ENCODE measurements around the gene TDP2. TPM values are rescaled to one million over a fixed set of nuclear protein-coding genes. Genes with fewer than 3 reads are reported as not detected.
"Not testable (repeated sequence)": the region's sequence is repeated elsewhere in the genome, so short reads cannot be mapped to it uniquely, and the experiment has no call there.

TDP2 gene
- total RNA-seq, 1 donor from 2014 or later, result 33.9 TPM

DNA sequence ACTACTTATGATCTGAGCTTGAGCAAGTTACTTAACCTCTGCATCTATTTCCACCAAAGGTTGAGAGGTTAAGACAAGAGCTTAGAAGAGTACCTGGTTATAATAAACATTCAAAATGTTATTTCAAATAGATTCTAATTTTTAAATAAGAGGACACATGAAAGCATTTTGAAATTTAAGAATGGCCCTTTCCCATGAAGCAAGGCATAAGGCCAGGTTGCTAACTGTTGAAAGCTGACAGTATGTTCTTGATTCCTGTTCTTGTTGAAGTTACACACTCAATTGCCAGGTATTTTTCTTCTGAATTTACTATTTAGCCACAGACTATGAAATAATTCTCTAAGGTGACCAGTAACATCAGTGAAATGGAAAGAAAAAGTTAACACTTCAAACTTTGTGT is 37.8 kb upstream of the TDP2 start:
- no peak overlapping the region for H3K4me3 Mint-ChIP-seq (ENCODE audit: unreplicated experiment)
- H3K36me3 Mint-ChIP-seq (ENCODE audit: low read depth, unreplicated experiment), result peaks cover 31% of the 10 kb centered on the region
- no peaks in the 10 kb centered on the region for H3K4me1 Mint-ChIP-seq (ENCODE audit: unreplicated experiment)
- no peaks in the 10 kb centered on the region for H3K9me3 Mint-ChIP-seq (ENCODE audit: unreplicated experiment)
- H3K27me3 Mint-ChIP-seq (ENCODE audit: unreplicated experiment), result no peaks in the 10 kb centered on the region
- TF ChIP-seq, protein P1, sequence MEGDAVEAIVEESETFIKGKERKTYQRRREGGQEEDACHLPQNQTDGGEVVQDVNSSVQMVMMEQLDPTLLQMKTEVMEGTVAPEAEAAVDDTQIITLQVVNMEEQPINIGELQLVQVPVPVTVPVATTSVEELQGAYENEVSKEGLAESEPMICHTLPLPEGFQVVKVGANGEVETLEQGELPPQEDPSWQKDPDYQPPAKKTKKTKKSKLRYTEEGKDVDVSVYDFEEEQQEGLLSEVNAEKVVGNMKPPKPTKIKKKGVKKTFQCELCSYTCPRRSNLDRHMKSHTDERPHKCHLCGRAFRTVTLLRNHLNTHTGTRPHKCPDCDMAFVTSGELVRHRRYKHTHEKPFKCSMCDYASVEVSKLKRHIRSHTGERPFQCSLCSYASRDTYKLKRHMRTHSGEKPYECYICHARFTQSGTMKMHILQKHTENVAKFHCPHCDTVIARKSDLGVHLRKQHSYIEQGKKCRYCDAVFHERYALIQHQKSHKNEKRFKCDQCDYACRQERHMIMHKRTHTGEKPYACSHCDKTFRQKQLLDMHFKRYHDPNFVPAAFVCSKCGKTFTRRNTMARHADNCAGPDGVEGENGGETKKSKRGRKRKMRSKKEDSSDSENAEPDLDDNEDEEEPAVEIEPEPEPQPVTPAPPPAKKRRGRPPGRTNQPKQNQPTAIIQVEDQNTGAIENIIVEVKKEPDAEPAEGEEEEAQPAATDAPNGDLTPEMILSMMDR (IDR thresholded peaks at IDR 0.05; ENCODE audit: unreplicated experiment), result no peak
- H3K27ac Mint-ChIP-seq (ENCODE audit: unreplicated experiment), result no peak overlapping the region
- no peak for DNase-seq (ENCODE audit: low spot score)

DNA sequence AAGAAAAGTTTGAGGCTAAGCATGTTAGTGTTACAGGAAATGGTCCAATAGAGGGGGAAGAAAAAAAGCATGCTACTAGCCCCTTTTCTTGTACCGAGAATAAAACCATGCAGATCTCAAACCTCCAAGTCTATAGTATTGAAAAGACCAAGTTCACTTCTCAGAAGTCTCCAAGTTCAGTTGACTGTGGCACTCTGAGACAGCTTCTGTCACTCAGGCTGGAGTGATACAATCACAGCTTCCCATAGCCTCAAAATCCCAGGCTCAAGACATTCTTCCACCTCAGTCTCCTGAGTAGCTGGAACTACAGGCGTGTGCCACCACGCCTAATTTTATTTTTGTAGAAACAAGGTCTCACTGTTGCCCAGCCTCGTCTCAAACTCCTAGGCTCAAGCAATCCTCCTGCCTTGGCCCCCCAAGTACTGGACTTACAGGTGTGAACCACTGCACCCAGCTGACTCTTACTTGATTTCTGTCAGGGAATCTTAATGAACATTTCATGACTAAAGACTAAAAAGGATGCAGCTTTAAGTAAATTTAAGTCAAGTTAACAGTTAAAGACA is 36.1 kb upstream of the TDP2 start:
- no peak for DNase-seq (ENCODE audit: low spot score)
- TF ChIP-seq, protein P1 (IDR thresholded peaks at IDR 0.05; ENCODE audit: unreplicated experiment), result no peak
- Mint-ChIP-seq H3K4me1 (ENCODE audit: unreplicated experiment) (no peaks in the 10 kb centered on the region), H3K36me3 (ENCODE audit: low read depth, unreplicated experiment) (peaks cover 23% of the 10 kb centered on the region), H3K27me3 (ENCODE audit: unreplicated experiment) (no peaks in the 10 kb centered on the region), H3K4me3 (ENCODE audit: unreplicated experiment) (no peak overlapping the region), H3K27ac (ENCODE audit: unreplicated experiment) (no peak overlapping the region), H3K9me3 (ENCODE audit: unreplicated experiment) (no peaks in the 10 kb centered on the region)

DNA sequence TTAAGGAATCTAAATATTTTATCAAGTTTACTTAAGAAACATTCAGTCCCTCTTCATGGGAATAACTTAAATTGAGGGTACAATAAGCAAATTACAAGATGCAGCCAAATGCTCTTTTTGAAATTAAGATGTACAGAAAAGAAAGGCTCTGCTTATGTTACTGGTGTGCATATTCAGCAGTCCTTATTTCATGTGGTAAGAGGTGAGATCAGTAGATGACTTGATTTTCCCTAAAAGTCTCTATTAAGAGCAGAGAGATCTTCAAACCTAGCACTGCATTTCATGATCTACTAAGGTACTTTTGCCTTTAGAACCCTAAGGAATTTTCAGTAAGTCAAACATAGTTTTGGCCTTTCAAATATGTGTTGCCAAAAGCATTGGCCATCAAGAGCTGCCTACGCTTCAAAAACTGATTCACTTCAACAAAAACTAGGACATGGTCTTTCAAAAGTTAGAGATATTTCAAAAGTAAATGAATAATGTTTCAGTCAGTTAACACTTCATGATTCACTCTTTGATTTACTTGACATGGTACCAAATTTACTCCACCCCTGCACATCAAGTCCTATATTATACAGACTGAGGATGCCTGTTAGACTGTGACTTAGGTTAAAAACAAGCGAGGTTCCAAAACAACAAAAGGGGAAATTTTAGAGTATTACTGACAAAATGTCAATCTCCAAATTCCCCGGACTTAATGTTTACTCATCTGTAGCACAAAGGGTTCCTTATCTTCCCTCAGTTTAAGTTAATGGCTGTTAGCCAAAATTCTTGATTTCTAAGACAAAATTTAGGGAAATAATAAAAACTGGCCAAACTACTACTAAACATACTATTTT is 33.0 kb upstream of the TDP2 start:
- Mint-ChIP-seq H3K9me3 (ENCODE audit: unreplicated experiment) (no peaks in the 10 kb centered on the region), H3K4me3 (ENCODE audit: unreplicated experiment) (no peak overlapping the region), H3K27me3 (ENCODE audit: unreplicated experiment) (no peaks in the 10 kb centered on the region), H3K36me3 (ENCODE audit: low read depth, unreplicated experiment) (peaks cover 9% of the 10 kb centered on the region), H3K27ac (ENCODE audit: unreplicated experiment) (no peak overlapping the region), H3K4me1 (ENCODE audit: unreplicated experiment) (no peaks in the 10 kb centered on the region)
- TF ChIP-seq, protein P1 (IDR thresholded peaks at IDR 0.05; ENCODE audit: unreplicated experiment), result no peak
- no peak for DNase-seq (ENCODE audit: low spot score)

DNA sequence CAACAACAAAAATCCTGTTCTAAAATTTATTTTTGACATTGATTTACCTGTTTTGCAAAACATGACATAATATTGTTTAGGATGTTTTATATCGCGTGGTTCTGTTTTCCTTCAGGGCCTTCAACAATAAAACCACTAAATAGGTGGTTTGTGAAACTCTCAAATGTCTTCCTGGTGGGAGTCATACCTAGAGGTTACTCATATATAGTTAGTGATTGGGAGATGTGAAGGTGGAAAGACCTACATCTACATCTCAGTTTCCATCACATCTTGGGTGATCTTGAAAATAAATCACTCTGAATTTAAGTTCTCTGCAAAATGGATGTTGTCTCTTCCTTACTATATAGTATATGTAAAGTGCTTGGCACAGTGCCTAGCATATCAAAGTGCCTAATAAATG is 29.4 kb upstream of the TDP2 start:
- Mint-ChIP-seq H3K4me1 (ENCODE audit: unreplicated experiment) (peaks cover 4% of the 10 kb centered on the region), H3K27ac (ENCODE audit: unreplicated experiment) (no peak overlapping the region), H3K27me3 (ENCODE audit: unreplicated experiment) (peaks cover 4% of the 10 kb centered on the region), H3K36me3 (ENCODE audit: low read depth, unreplicated experiment) (no peaks in the 10 kb centered on the region), H3K4me3 (ENCODE audit: unreplicated experiment) (no peak overlapping the region), H3K9me3 (ENCODE audit: unreplicated experiment) (no peaks in the 10 kb centered on the region)
- DNase-seq (ENCODE audit: low spot score), result no peak
- TF ChIP-seq, protein P1 (IDR thresholded peaks at IDR 0.05; ENCODE audit: unreplicated experiment), result no peak

DNA sequence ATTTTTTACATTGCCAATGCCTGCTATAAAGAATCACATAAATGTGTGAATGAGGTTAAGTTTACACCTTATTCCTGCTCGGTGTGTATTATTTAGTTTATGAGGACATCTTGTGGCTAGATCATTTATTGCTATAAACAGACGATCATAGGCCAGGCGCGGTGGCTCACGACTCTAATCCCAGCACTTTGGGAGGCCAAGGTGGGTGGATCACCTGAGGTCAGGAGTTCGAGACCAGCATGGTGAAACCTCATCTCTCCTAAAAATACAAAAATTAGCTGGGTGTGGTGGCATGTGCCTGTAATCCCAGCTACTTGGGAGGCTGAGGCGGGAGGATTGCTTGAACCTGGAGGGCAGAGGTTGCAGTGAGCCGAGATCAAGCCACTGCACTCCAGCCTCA is 28.9 kb upstream of the TDP2 start:
- H3K27me3 Mint-ChIP-seq (ENCODE audit: unreplicated experiment); H3K4me3 Mint-ChIP-seq (ENCODE audit: unreplicated experiment); H3K36me3 Mint-ChIP-seq (ENCODE audit: low read depth, unreplicated experiment); H3K27ac Mint-ChIP-seq (ENCODE audit: unreplicated experiment); H3K9me3 Mint-ChIP-seq (ENCODE audit: unreplicated experiment); H3K4me1 Mint-ChIP-seq (ENCODE audit: unreplicated experiment): not testable (repeated sequence)
- DNase-seq (ENCODE audit: low spot score), result peak; percentile 11
